Thyroid gland (tissue), 4 donors: Measurements from ENCODE around the gene FCER2.

Source experiments
- CTCF ChIP-seq, 6 experiments: fragments of 200-600 bp in 3 of 6; fragments of 450-650 bp in 3 of 6; sonication (generic) in 3 of 6; IDR thresholded peaks; one replicate each; pipeline ENCODE4 v1.5.1; 2016 to 2019; ENCODE audit warnings: antibody characterized with exemption in 6 of 6, mild to moderate bottlenecking in 2 of 6, inconsistent platforms in 1 of 6, moderate library complexity in 1 of 6
- POLR2A ChIP-seq, 2 donors: fragments of 450-650 bp; IDR thresholded peaks; one replicate each; pipeline ENCODE4 v1.6.1; 2017; ENCODE audit warnings: antibody characterized with exemption in 2 of 2, mild to moderate bottlenecking in 2 of 2, moderate library complexity in 1 of 2

GRCh38 chr19:7705387-7706187 is 3.7 kb upstream of the FCER2 start:
- TF ChIP-seq CTCF (IDR thresholded peaks at IDR 0.05): no peak
- no peak for TF ChIP-seq POLR2A (IDR thresholded peaks at IDR 0.05)
